GM12878 (cell line): Measurements from ENCODE around the gene CD72.

Experiments used
- BCLAF1 ChIP-seq: fragments of 450-650 bp; IDR thresholded peaks from 2 replicates; pipeline ENCODE4 v1.6.1; 2017; ENCODE audit warnings: antibody characterized with exemption, mild to moderate bottlenecking, moderate library complexity
- CTCF ChIP-seq, 3 experiments: IDR thresholded peaks in 2 of 3; conservative IDR thresholded peaks in 1 of 3; 2 replicates each; pipeline ENCODE4 v1.5.1; 2011; ENCODE audit warnings: low read depth in 3 of 3, low read length in 3 of 3, mild to moderate bottlenecking in 3 of 3, control low read depth in 2 of 3, moderate library complexity in 2 of 3, inconsistent platforms in 1 of 3, mixed read lengths in 1 of 3; ENCODE audit not compliant: control insufficient read depth in 2 of 3, insufficient read depth in 1 of 3; ENCODE audit errors: extremely low read depth in 1 of 3
- FOS ChIP-seq: IDR thresholded peaks from 3 replicates; pipeline ENCODE4 v1.6.1; 2011; ENCODE audit warnings: borderline replicate concordance; ENCODE audit not compliant: insufficient read length; ENCODE audit errors: extremely low read depth
- FOXK2 ChIP-seq: fragments of 450-650 bp; IDR thresholded peaks from 2 replicates; pipeline ENCODE4 v1.6.1; 2017; ENCODE audit warnings: mild to moderate bottlenecking, moderate library complexity
- MAX ChIP-seq: IDR thresholded peaks from 2 replicates; pipeline ENCODE4 v1.6.1; 2012; ENCODE audit warnings: low read depth, low read length, improper control_type of control experiment
- MXI1 ChIP-seq: fragments of 150-350 bp; IDR thresholded peaks from 2 replicates; pipeline ENCODE4 v1.6.1; 2011; ENCODE audit warnings: low read depth, mild to moderate bottlenecking, inconsistent platforms, low read length, improper control_type of control experiment
- MYC ChIP-seq: IDR thresholded peaks from 2 replicates; pipeline ENCODE4 v1.6.1; 2011; ENCODE audit warnings: mild to moderate bottlenecking, low read length, moderate library complexity, inconsistent platforms; ENCODE audit not compliant: insufficient read depth, insufficient replicate concordance, insufficient read length, severe bottlenecking
- PAX5 ChIP-seq: IDR thresholded peaks from 2 replicates; pipeline ENCODE4 v1.6.1; 2011; ENCODE audit warnings: low read depth, low read length, borderline replicate concordance
- PBX3 ChIP-seq: IDR thresholded peaks from 2 replicates; pipeline ENCODE4 v1.6.1; 2011; ENCODE audit warnings: mild to moderate bottlenecking, low read depth, low read length, moderate library complexity; ENCODE audit not compliant: insufficient replicate concordance
- POLR2AphosphoS5 ChIP-seq: IDR thresholded peaks from 2 replicates; pipeline ENCODE4 v1.6.1; 2011; ENCODE audit warnings: mild to moderate bottlenecking, low read length, inconsistent platforms
- SIN3A ChIP-seq: IDR thresholded peaks from 2 replicates; pipeline ENCODE4 v1.6.1; 2012; ENCODE audit warnings: low read depth, low read length, improper control_type of control experiment

- TF ChIP-seq MYC (no peak), PBX3 (no peak), FOXK2 (no peak), MAX (no peak), FOS (no peak), SIN3A (no peak), CTCF (IDR thresholded peaks at IDR 0.05 in 2 of 3, conservative IDR thresholded peaks at IDR 0.05 in 1 of 3; ENCODE audit: control insufficient read depth in 2 of 3, extremely low read depth in 1 of 3, insufficient read depth in 1 of 3, low read depth in 3 of 3, low read length in 3 of 3) (no peak), POLR2AphosphoS5 (no peak), PAX5 (no peak), MXI1 (no peak), BCLAF1 (no peak)
Measured at GRCh38 chr9:35606138-35606504, 12.1 kb downstream of the CD72 start.
